Esophagus squamous epithelium (tissue), 5 donors: ENCODE results near the gene ASIP. TPM values are rescaled to one million over a fixed set of nuclear protein-coding genes. Genes with fewer than 3 reads are reported as not detected.

ENCODE experiments used
- DNase-seq: peaks from one replicate; lab custom pipeline; 2025; lab: John Stamatoyannopoulos, UW
- H3K27ac ChIP-seq, 4 donors: fragments of 200-600 bp; sonication (generic); one replicate each; pipeline ENCODE4 v1.5.1; 2016 to 2019; ENCODE audit warnings: mild to moderate bottlenecking in 1 of 4
- H3K27me3 ChIP-seq, 4 donors: fragments of 200-600 bp; sonication (generic); 1 replicate in 3 of 4; 2 replicates in 1 of 4; pipeline versions ENCODE4 v1.5.1 to v1.6.0; 2017 to 2021; ENCODE audit warnings: antibody characterized with exemption in 1 of 4
- H3K36me3 ChIP-seq, 3 donors: fragments of 200-600 bp; sonication (generic); one replicate each; pipeline ENCODE4 v1.5.1; 2016 to 2019
- H3K4me1 ChIP-seq, 3 donors: fragments of 200-600 bp; sonication (generic); one replicate each; pipeline ENCODE4 v1.5.1; 2017 to 2019
- H3K4me3 ChIP-seq, 4 donors: fragments of 200-600 bp; sonication (generic); 1 replicate in 3 of 4; 2 replicates in 1 of 4; pipeline ENCODE4 v1.5.1; 2016 to 2019; ENCODE audit warnings: mild to moderate bottlenecking in 2 of 4, moderate library complexity in 1 of 4
- H3K9me3 ChIP-seq, 3 donors: fragments of 200-600 bp; sonication (generic); one replicate each; pipeline ENCODE4 v1.5.1; 2016 to 2019
- CTCF ChIP-seq, 6 experiments: fragments of 450-650 bp in 4 of 6; fragments of 200-600 bp in 2 of 6; sonication (generic) in 2 of 6; IDR thresholded peaks; one replicate each; pipeline ENCODE4 v1.5.1; 2016 to 2019; ENCODE audit warnings: antibody characterized with exemption in 6 of 6, mild to moderate bottlenecking in 4 of 6, moderate library complexity in 4 of 6
- POLR2A ChIP-seq, 4 donors: fragments of 450-650 bp; IDR thresholded peaks; one replicate each; pipeline ENCODE4 v1.6.1; 2017; ENCODE audit warnings: antibody characterized with exemption in 4 of 4, mild to moderate bottlenecking in 4 of 4, moderate library complexity in 3 of 4
- WGBS, 2 donors: methylation state at CpG; one replicate each; pipeline ENCODE4 v1.1.5; 2018; 5-methylcytosine and 5-hydroxymethylcytosine counted together
- intact Hi-C: fragments of 100-400 bp; cut with DNase I; formaldehyde crosslinking; loops from one replicate; pipeline ENCODE4 v1.15.0; 2022
- total RNA-seq, 4 donors: library from RNA; depleted of rRNA; stranded (reverse); fragments of >200 nt; gene quantifications; one replicate each; pipeline ENCODE4 v1.1.0, GENCODE V29; 2016
- donor health status: DM: yes; HTN: yes; CAD: no.

The ASIP gene
- total RNA-seq, 4 donors from 2014 or later = not detected

- intact Hi-C loops = no loop called here
- DNase-seq = no peak
- Histone ChIP-seq H3K27ac (no peak overlapping the region), H3K4me3 (no peak overlapping the region), H3K9me3 (no peaks in the 10 kb centered on the region), H3K4me1 (peaks cover 4 to 13% (median 9%) of the 10 kb centered on the region in 3 donors), H3K36me3 (no peaks in the 10 kb centered on the region), H3K27me3 (no peaks in the 10 kb centered on the region)
- WGBS, 2 donors = 93 to 98% methylated on average over 5 of the region's 5 CpGs
- TF ChIP-seq CTCF (IDR thresholded peaks at IDR 0.05) = no peak
- TF ChIP-seq POLR2A (IDR thresholded peaks at IDR 0.05) = no peak
Measured at GRCh38 chr20:34264141-34264540, 22.9 kb downstream of the ASIP start.

GRCh38 chr20:34268145-34268544 is 26.9 kb downstream of the ASIP start:
- intact Hi-C loops = no loop called here
- Histone ChIP-seq H3K36me3 (peaks cover 0 to under 1% (median 0%) of the 10 kb centered on the region in 3 donors), H3K27me3 (no peaks in the 10 kb centered on the region), H3K4me1 (peaks cover 4 to 23% (median 4%) of the 10 kb centered on the region in 3 donors), H3K4me3 (no peak overlapping the region), H3K9me3 (no peaks in the 10 kb centered on the region), H3K27ac (no peak overlapping the region)
- 95 to 97% methylated on average over 12 of the region's 12 CpGs for WGBS, 2 donors
- TF ChIP-seq POLR2A (IDR thresholded peaks at IDR 0.05) = no peak
- no peak for TF ChIP-seq CTCF (IDR thresholded peaks at IDR 0.05)
- DNase-seq = no peak

DNA sequence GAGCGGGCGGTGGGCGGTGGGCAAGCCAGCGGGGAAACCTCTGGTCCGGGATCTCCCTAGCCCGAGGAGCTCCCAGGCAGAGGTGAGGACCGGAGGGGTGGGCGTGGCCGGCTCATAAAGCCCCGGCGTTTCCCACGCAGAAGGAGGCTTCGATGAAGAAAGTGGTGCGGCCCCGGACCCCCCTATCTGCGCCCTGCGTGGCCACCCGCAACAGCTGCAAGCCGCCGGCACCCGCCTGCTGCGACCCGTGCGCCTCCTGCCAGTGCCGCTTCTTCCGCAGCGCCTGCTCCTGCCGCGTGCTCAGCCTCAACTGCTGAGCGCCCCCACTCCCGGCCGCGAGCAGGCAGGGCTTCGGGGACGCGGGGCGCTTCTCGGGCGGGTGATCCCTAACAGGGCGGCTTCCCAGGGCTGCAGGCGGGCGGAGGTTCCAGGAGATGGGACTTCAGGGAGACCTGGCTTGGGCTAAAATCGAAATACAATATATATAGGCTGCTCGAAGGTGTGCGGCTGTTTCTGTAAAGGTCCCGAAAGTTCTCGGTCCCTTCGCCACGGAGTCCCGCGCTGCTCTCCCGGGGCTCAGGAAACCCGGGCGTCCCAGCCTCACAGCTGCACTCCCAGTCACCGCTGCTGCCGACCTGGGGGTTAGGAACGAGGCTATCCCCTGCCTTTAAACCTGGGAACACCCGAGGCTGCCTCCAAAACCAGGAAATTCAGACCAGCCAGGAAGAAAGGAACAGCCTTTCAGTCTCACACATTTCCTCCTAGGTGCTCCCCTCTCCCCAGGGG is 27.8 kb downstream of the ASIP start:
- Histone ChIP-seq H3K27ac (peak overlapping the region in 3 of 4 donors; percentile 1 to 44 (median 17)), H3K27me3 (no peaks in the 10 kb centered on the region), H3K36me3 (peaks cover 0 to 10% (median 0%) of the 10 kb centered on the region in 3 donors), H3K9me3 (no peaks in the 10 kb centered on the region), H3K4me3 (peak overlapping the region; percentile 15 to 68 (median 48)), H3K4me1 (peaks cover 4 to 23% (median 4%) of the 10 kb centered on the region in 3 donors)
- 19 to 26% methylated on average over 13 to 16 of the region's 58 CpGs for WGBS, 2 donors
- DNase-seq = no peak
- no peak for TF ChIP-seq CTCF (IDR thresholded peaks at IDR 0.05)
- no peak for TF ChIP-seq POLR2A (IDR thresholded peaks at IDR 0.05)
- intact Hi-C loops = no loop called here

GRCh38 chr20:34269996-34270627 is 28.9 kb downstream of the ASIP start:
- DNase-seq = no peak
- Histone ChIP-seq H3K27me3 (no peaks in the 10 kb centered on the region), H3K36me3 (peaks cover 0 to 19% (median 0%) of the 10 kb centered on the region in 3 donors), H3K4me3 (no peak overlapping the region), H3K4me1 (peaks cover 4 to 23% (median 4%) of the 10 kb centered on the region in 3 donors), H3K27ac (peak overlapping the region in 1 of 4 donors; percentile 26), H3K9me3 (no peaks in the 10 kb centered on the region)
- 89 to 94% methylated on average over 8 to 9 of the region's 9 CpGs for WGBS, 2 donors
- intact Hi-C loops = no loop called here
- TF ChIP-seq CTCF (IDR thresholded peaks at IDR 0.05) (no peak), POLR2A (IDR thresholded peaks at IDR 0.05) (no peak)

- Histone ChIP-seq H3K27me3 (no peaks in the 10 kb centered on the region), H3K4me1 (peaks cover 4 to 23% (median 4%) of the 10 kb centered on the region in 3 donors), H3K36me3 (peaks cover 0 to 38% (median 1%) of the 10 kb centered on the region in 3 donors), H3K27ac (no peak overlapping the region), H3K4me3 (no peak overlapping the region), H3K9me3 (no peaks in the 10 kb centered on the region)
- TF ChIP-seq POLR2A (IDR thresholded peaks at IDR 0.05) (no peak), CTCF (IDR thresholded peaks at IDR 0.05) (no peak)
- 43 to 51% methylated on average over 2 of the region's 2 CpGs for WGBS, 2 donors
- intact Hi-C loops = no loop called here
- DNase-seq = no peak
Measured at GRCh38 chr20:34271956-34272355, 30.7 kb downstream of the ASIP start.
